Stimulated activated CD4-positive, alpha-beta T cell treated with anti-CD3 and anti-CD28 coated beads, Interleukin-2, amount 100 ng/mL, for 48 hours (primary cell): ENCODE results near the gene TNFRSF18.

ENCODE experiments used
- DNase-seq, 2 donors: peaks; one replicate each; pipeline ENCODE4 v3.0.0-alpha.2; 2020

Gene TNFRSF18

GRCh38 chr1:1226566-1227362 lies 20.4 kb upstream of the TNFRSF18 start:
- no peak for DNase-seq

GRCh38 chr1:1225913-1226312 lies 19.5 kb upstream of the TNFRSF18 start:
- no peak for DNase-seq

DNA sequence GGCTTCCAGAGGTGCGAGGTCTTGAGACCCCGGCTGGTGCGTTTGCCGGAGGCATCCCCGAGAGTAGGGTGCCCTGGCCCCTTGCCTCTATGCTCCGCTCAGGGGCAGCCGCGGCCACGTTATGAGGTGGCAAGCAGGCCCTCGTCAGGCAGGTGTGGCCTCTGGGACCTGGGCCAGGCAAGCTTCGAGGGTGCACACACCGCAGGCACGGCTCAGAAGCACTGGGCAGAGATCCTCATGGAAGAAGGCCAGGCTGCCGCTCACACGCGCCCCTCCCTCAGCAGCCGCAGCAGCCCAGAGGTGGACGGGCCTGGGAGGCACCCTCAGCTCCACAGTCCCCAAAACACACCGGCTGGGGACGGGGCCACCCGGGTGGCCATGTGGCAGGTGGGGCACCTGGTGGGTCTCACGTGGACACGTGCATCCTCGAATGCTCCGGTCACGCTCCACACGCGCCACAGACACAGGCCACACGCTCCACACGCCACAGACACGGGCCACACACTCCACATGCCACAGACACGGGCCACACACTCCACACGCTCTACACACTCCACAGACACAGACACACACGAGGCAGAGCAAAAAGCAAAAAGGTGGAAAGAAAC lies 18.9 kb upstream of the TNFRSF18 start:
- DNase-seq, result no peak

DNA sequence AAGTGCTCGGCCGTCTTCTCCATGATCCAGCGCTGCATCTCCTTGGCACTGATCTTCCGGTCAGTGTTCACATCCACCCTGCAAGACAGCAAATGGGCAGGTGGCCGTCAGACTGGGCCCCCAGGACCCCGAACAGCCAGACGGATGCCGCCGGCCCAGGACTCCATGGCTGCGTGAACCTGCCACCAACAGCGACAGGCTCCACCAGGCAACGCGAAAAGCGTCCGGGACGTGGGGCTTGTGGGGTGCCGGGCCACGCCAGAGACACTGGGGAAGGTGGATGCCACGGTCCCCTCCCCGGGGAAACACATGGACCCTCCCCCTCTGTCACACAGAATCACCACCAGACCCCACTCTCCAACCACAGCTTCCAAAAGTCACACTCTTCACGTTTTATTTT lies 17.5 kb upstream of the TNFRSF18 start:
- DNase-seq, result no peak

GRCh38 chr1:1223321-1223720 lies 16.9 kb upstream of the TNFRSF18 start:
- DNase-seq, result no peak

DNA sequence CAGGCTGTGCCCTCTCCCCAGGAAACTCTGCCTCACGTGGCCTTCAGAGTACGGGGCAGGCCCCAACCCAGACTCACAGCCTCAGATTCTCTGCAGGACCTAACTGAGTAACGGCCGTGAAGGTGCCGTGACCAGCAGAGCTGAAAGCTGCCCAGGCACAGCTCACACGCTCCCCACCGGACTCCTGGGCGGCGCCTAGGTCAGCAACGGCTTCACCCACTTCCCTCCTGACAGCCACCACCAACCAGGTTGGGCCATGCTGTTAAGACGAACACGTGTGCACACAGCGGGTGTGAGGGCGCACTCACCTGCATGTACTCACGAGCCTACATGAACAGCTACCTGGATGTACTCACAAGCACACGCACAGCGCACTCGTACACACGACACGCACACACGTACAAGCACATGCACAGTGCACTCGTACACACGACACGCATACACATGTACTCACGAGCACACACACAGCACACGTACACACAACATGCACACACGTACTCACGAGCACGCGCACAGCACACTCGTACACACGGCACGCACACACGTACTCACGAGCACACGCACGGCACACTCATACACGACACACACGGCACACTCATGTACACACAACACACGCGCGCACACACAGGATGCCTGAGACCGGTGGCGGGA lies 16.3 kb upstream of the TNFRSF18 start:
- no peak for DNase-seq

DNA sequence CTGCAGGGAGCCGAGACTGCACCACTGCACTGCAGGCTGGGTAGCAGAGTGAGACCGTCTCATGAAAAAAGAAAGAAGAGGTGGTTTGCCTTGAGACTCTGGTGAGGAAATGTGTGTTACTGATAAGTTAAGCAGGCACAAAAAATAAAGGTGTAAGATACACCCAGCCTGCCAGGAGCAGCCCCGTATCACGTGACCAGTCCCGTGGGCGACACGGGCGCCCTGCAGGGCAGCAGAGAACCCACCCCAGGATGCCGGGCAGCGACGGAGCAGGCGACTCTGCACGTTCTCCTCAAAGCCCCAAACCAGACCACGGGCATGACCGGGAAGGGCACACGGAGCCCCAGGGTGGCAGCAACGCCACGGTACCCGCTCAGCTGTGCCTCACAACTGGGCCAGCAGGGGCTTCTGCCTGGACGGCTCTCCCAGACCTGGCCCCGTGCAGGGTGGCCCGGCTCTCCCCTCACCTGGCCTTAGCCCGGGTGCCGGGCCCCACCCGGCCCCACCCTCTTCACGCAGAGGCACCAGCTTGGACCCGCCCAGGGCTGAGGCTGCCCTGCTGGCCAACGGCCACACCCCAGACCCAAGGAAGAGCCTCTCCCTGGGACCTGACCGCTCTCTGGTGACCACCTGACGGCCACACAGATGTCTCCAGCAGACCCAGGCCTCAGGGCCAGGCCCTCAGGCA lies 15.6 kb upstream of the TNFRSF18 start:
- no peak for DNase-seq

- DNase-seq, result no peak
Observed at GRCh38 chr1:1220197-1220596, 13.8 kb upstream of the TNFRSF18 start.

GRCh38 chr1:1219341-1219740 lies 12.9 kb upstream of the TNFRSF18 start:
- no peak for DNase-seq

- no peak for DNase-seq
Observed at GRCh38 chr1:1218524-1219200, 12.3 kb upstream of the TNFRSF18 start.

DNA sequence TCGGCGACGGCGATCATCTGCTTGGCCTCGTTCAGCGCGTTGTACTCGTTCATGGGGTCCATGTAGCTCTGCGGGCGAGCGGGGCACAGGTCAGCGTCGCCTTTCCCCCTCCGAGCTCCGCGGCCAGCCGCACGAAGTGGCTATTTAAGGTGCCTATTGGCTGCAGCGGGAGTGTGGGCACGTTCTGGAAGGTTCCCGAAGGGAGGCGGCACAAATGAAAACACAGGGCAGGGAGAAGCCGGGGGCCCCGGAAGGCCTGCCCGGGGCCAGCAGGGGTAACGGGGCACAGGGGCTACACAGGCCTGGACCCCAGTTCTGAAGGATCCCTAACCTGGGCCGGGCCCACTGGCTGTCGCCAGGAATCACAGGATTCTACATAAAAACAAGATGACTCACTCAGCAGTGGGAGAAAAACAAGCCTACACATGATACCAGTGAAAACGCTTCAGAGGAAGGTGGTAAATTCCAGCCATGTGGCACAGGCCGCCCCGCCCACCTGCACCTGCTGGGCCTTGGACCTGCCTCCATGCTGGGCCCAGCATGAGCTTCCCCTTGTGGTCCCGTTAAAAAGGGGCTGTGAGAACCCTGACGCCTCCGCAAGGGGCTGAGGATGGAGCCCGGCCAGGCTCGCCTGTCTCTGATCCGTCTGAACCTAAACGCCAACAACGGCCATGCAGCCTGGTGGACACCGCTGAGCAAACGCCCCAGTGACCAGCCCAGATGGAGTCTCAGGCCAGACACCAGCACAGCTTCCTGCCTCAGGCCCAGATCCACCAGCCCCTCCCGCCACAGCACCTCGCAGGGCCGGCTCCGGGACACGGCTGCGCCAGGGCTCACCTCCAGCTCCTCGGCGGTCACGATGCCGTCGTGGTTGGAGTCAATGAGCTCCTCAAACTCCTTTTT lies 11.5 kb upstream of the TNFRSF18 start:
- no peak for DNase-seq

GRCh38 chr1:1216770-1217620 lies 10.6 kb upstream of the TNFRSF18 start:
- DNase-seq, result no peak

DNA sequence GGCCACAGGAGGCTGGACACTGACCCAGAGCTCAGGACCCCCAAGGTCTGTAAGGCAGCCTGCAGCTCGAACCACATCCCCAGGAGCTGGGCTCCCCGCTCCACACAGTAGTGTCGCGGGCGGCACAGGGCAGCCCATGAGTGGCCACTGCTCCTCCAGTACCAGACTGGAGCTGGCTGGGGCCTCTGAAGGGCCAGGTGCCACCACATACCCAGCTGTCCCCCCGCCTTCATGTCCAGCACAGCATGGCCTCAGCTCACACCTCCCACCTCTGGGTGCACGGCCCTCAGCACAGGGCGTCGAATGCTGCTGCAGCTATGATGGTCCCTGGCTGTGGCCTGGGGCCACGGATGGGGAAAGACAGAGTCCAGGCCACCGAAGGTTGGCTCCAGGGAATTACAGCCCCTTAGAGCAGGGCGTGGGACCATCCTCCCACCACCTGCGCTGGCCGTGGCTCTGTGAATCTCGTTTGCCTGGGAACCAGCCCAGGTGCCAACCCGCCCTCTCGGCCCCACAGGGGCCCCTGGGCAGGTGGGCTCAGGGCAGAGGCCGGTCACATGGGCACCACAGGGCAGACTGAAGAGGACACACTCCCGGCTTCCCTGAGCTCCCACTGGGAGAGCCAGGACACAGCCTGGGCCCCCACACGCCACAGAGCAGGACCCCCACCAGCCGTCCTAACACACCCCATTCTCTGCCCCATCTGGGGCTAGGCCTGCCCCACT lies 9.7 kb upstream of the TNFRSF18 start:
- DNase-seq, result no peak

DNA sequence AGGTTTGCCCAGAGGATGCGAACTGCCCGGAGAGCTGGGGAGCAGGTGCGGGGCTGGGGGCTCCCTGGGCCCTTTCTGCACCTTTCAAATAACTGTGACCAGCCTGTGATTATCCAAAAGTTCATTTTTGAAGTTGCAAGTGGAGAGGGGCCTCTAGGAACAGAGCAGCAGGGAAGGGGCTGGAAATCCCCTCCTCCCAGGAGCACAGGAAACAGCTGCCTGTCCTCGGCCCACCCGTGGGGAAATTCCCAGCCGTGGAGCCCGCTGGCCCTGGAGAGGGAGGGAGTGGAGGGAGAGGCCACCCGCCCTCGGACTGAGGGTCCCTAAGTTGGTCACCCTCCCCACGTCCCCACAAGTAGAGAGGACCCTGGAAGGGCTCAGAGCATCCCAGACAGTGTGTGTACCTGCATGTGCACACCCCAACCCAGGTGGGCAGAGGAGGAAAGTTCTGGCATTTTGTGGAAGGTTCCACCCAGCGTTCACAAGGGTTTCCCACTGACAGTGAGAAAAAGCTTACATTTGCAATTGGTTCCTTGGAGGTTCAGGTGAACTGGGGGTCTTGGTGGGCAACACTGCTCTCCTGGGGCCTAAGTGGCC lies 8.8 kb upstream of the TNFRSF18 start:
- no peak for DNase-seq

- no peak for DNase-seq
Observed at GRCh38 chr1:1213345-1214265, 7.2 kb upstream of the TNFRSF18 start, which contains the start of gene TNFRSF4. Gene TNFRSF4 (minus strand): TSS chr1:1214153. CDS start chr1:1214127, 26 bp downstream.

DNA sequence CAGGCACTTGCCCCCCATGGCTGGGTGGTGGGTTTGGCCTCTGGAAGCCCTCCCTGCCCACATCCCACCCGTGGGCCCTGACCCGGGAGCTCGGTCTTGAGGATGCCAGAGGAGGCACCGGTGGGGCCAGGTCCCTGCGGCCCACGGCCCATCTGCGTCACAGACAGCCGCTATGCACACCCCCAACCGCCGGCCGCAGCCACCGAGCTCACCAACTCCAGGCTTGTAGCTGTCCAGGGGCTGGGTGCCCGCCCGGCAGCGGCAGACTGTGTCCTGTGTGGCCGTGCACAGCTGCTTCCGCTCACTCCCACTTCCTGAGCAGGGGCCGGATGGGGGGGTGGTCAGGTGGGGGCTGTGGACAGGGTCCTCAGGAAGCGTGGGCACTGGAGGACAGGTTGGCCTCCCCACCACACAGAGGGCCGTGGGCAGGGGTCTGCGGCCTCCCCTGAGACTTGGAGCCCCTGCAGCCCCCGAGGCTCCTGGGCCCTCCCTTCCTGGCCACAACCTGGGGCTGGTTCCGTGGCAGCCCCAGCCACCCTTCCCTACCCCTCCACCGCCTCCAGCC lies 6.5 kb upstream of the TNFRSF18 start:
- no peak for DNase-seq

GRCh38 chr1:1211541-1212441 lies 5.4 kb upstream of the TNFRSF18 start:
- no peak for DNase-seq
